Measurements from ENCODE around the gene TMEM121. TPM values are rescaled to one million over a fixed set of nuclear protein-coding genes. Genes with fewer than 3 reads are reported as not detected.
A peak's percentile ranks its signal among the peaks of the same experiment; 100 is the strongest.

Gene TMEM121
- total and polyA plus RNA-seq, 7 experiments from 2014 or later: 0.83 to 5.7 (median 3.7) TPM

GRCh38 chr14:105530285-105531087 lies 4.1 kb downstream of the TMEM121 start:
- Mint-ChIP-seq H3K4me1 (peaks cover 3 to 24% (median 16%) of the 10 kb centered on the region in 7 donors), H3K36me3 (no peaks in the 10 kb centered on the region), H3K4me3 (peak overlapping the region; percentile 18 to 89 (median 60)), H3K9me3 (peaks cover 0 to 1% (median 0%) of the 10 kb centered on the region in 11 donors), H3K27me3 (peaks cover 0 to 23% (median 0%) of the 10 kb centered on the region in 5 donors), H3K27ac (peak overlapping the region in 6 of 9 donors; percentile 28 to 81 (median 50))
- H3K27me3 ChIP-seq (ENCODE audit: control insufficient read depth in 2 of 2, insufficient read depth in 2 of 2, low read length in 2 of 2): peaks cover 0 to 4% of the 10 kb centered on the region in 2 donors
- H3K4me1 ChIP-seq (ENCODE audit: control insufficient read depth in 2 of 2, insufficient read depth in 2 of 2, low read length in 2 of 2): peaks cover 9 to 14% of the 10 kb centered on the region in 2 donors
- CTCF ChIA-PET: interaction anchor here (1.2 kb wide), 1 partner anchor 160 kb away, joined by 5 read pairs; no protein-coding TSS in a partner anchor
- POLR2A ChIA-PET: no interaction called here
- H3K36me3 ChIP-seq (ENCODE audit: control insufficient read depth in 2 of 3, insufficient read depth in 3 of 3, low read length in 3 of 3): no peaks in the 10 kb centered on the region
- ATAC-seq (no peak), DNase-seq (no peak)
- peak overlapping the region; percentile 20 for H3K4me3 ChIP-seq (ENCODE audit: low read length)
- H3K27ac ChIP-seq (ENCODE audit: low read depth, low read length): no peak overlapping the region
- H3K9me3 ChIP-seq (ENCODE audit: control insufficient read depth in 2 of 3, low read length in 3 of 3): no peaks in the 10 kb centered on the region
- intact Hi-C loops (cut with micrococcal nuclease): no loop called here

- CTCF ChIA-PET: interaction anchor here (1.3 kb wide), 1 partner anchor 160 kb away, joined by 4 read pairs; no protein-coding TSS in a partner anchor
- Mint-ChIP-seq H3K4me3 (peak overlapping the region in 5 of 10 donors; percentile 4 to 89 (median 45)), H3K4me1 (peaks cover 3 to 24% (median 13%) of the 10 kb centered on the region in 7 donors), H3K9me3 (peaks cover 0 to 1% (median 0%) of the 10 kb centered on the region in 11 donors), H3K36me3 (no peaks in the 10 kb centered on the region), H3K27ac (peak overlapping the region in 2 of 9 donors; percentile 2 to 28), H3K27me3 (peaks cover 0 to 23% (median 0%) of the 10 kb centered on the region in 5 donors)
- intact Hi-C loops (cut with micrococcal nuclease): no loop called here
- H3K27me3 ChIP-seq (ENCODE audit: control insufficient read depth in 2 of 2, insufficient read depth in 2 of 2, low read length in 2 of 2): peaks cover 0 to 4% of the 10 kb centered on the region in 2 donors
- no peak overlapping the region for H3K4me3 ChIP-seq (ENCODE audit: low read length)
- ATAC-seq: no peak
- no peak overlapping the region for H3K27ac ChIP-seq (ENCODE audit: low read depth, low read length)
- no peaks in the 10 kb centered on the region for H3K36me3 ChIP-seq (ENCODE audit: control insufficient read depth in 2 of 3, insufficient read depth in 3 of 3, low read length in 3 of 3)
- POLR2A ChIA-PET: no interaction called here
- no peak for DNase-seq
- H3K9me3 ChIP-seq (ENCODE audit: control insufficient read depth in 2 of 3, low read length in 3 of 3): no peaks in the 10 kb centered on the region
- H3K4me1 ChIP-seq (ENCODE audit: control insufficient read depth in 2 of 2, insufficient read depth in 2 of 2, low read length in 2 of 2): peaks cover 9 to 14% of the 10 kb centered on the region in 2 donors
Observed at GRCh38 chr14:105531088-105531893, 4.9 kb downstream of the TMEM121 start.

DNA sequence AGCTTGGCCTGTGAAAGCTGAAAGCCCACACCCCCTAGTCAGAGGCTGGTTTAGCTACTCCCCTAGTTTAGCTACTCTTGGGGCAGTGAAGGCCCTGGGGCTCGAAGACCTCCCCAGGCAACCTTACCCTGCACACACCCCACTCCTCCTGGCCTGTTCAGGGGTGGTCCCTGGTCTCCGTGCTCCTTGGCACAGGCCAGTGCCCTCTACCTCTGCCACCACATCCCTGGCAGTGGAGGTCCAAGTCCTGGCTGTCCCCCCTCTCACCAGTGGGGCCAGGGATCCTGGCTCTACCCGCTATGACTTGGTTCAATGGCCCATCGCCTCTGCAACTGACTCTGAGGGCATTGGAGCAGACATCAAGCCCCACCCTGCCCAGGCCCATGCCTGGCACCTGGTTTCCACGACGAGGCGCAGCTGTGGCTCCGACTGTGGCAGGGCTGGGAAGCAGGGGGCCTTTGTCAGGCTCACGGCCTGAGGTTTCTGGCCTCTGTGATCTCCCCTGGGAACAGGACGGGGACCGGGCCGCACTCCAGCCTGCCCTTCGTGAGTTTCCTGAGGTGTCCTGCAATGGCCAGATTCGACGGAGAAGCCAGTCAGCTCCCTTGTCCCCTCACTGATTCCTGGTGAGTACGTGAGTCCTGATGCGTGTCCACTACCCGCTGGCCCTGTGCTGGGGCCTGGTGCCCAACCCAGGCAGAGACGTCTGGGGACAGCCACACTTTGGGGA lies 5.7 kb downstream of the TMEM121 start:
- no peaks in the 10 kb centered on the region for H3K36me3 ChIP-seq (ENCODE audit: control insufficient read depth in 2 of 3, insufficient read depth in 3 of 3, low read length in 3 of 3)
- ChIA-PET CTCF (interaction anchor here (1.3 kb wide), 1 partner anchor 161 kb away, joined by 4 read pairs; no protein-coding TSS in a partner anchor), POLR2A (no interaction called here)
- peaks cover 0 to 28% (median 4%) of the 10 kb centered on the region in 5 donors for H3K27me3 Mint-ChIP-seq
- ATAC-seq: no peak
- H3K4me3 ChIP-seq (ENCODE audit: low read length): no peak overlapping the region
- peak overlapping the region in 2 of 10 donors; percentile 4 to 12 for H3K4me3 Mint-ChIP-seq
- peaks cover 9 to 14% of the 10 kb centered on the region in 2 donors for H3K4me1 ChIP-seq (ENCODE audit: control insufficient read depth in 2 of 2, insufficient read depth in 2 of 2, low read length in 2 of 2)
- peak overlapping the region in 2 of 9 donors; percentile 2 to 28 for H3K27ac Mint-ChIP-seq
- intact Hi-C loops (cut with micrococcal nuclease): no loop called here
- H3K27ac ChIP-seq (ENCODE audit: low read depth, low read length): no peak overlapping the region
- H3K9me3 ChIP-seq (ENCODE audit: control insufficient read depth in 2 of 3, low read length in 3 of 3): no peaks in the 10 kb centered on the region
- peaks cover 0 to 4% of the 10 kb centered on the region in 2 donors for H3K27me3 ChIP-seq (ENCODE audit: control insufficient read depth in 2 of 2, insufficient read depth in 2 of 2, low read length in 2 of 2)
- DNase-seq: no peak
- H3K4me1 Mint-ChIP-seq: peaks cover 3 to 23% (median 13%) of the 10 kb centered on the region in 7 donors
- no peaks in the 10 kb centered on the region for H3K36me3 Mint-ChIP-seq
- peaks cover 0 to 1% (median 0%) of the 10 kb centered on the region in 11 donors for H3K9me3 Mint-ChIP-seq

- intact Hi-C loops (cut with micrococcal nuclease): no loop called here
- no peak overlapping the region for H3K27ac ChIP-seq (ENCODE audit: low read depth, low read length)
- CTCF ChIA-PET: interaction anchor here (1.3 kb wide), 1 partner anchor 162 kb away, joined by 4 read pairs; no protein-coding TSS in a partner anchor
- no peak overlapping the region for H3K4me3 ChIP-seq (ENCODE audit: low read length)
- no peak for DNase-seq
- Mint-ChIP-seq H3K27me3 (peaks cover 0 to 21% (median 4%) of the 10 kb centered on the region in 5 donors), H3K36me3 (no peaks in the 10 kb centered on the region), H3K4me1 (peaks cover 3 to 16% (median 10%) of the 10 kb centered on the region in 7 donors), H3K4me3 (peak overlapping the region in 1 of 10 donors; percentile 12), H3K9me3 (peaks cover 0 to 1% (median 0%) of the 10 kb centered on the region in 11 donors), H3K27ac (peak overlapping the region in 1 of 9 donors; percentile 43)
- no peaks in the 10 kb centered on the region for H3K9me3 ChIP-seq (ENCODE audit: control insufficient read depth in 2 of 3, low read length in 3 of 3)
- H3K4me1 ChIP-seq (ENCODE audit: control insufficient read depth in 2 of 2, insufficient read depth in 2 of 2, low read length in 2 of 2): peaks cover 6 to 8% of the 10 kb centered on the region in 2 donors
- no peaks in the 10 kb centered on the region for H3K36me3 ChIP-seq (ENCODE audit: control insufficient read depth in 2 of 3, insufficient read depth in 3 of 3, low read length in 3 of 3)
- POLR2A ChIA-PET: no interaction called here
- ATAC-seq: no peak
- H3K27me3 ChIP-seq (ENCODE audit: control insufficient read depth in 2 of 2, insufficient read depth in 2 of 2, low read length in 2 of 2): peaks cover 0 to 3% of the 10 kb centered on the region in 2 donors
Observed at GRCh38 chr14:105532735-105533141, 6.4 kb downstream of the TMEM121 start.

GRCh38 chr14:105533391-105533790 lies 7.0 kb downstream of the TMEM121 start:
- ChIA-PET POLR2A (no interaction called here), CTCF (no interaction called here)
- intact Hi-C loops (cut with micrococcal nuclease): no loop called here
- no peak for ATAC-seq
- no peaks in the 10 kb centered on the region for H3K9me3 ChIP-seq (ENCODE audit: control insufficient read depth in 2 of 3, low read length in 3 of 3)
- peaks cover 3 to 20% (median 8%) of the 10 kb centered on the region in 7 donors for H3K4me1 Mint-ChIP-seq
- H3K9me3 Mint-ChIP-seq: peaks cover 0 to 1% (median 0%) of the 10 kb centered on the region in 11 donors
- no peaks in the 10 kb centered on the region for H3K36me3 Mint-ChIP-seq
- H3K27me3 Mint-ChIP-seq: peaks cover 0 to 24% (median 4%) of the 10 kb centered on the region in 5 donors
- no peaks in the 10 kb centered on the region for H3K36me3 ChIP-seq (ENCODE audit: control insufficient read depth in 2 of 3, insufficient read depth in 3 of 3, low read length in 3 of 3)
- H3K27ac Mint-ChIP-seq: no peak overlapping the region
- H3K4me1 ChIP-seq (ENCODE audit: control insufficient read depth in 2 of 2, insufficient read depth in 2 of 2, low read length in 2 of 2): peaks cover 3 to 10% of the 10 kb centered on the region in 2 donors
- no peak overlapping the region for H3K27ac ChIP-seq (ENCODE audit: low read depth, low read length)
- DNase-seq: no peak
- H3K27me3 ChIP-seq (ENCODE audit: control insufficient read depth in 2 of 2, insufficient read depth in 2 of 2, low read length in 2 of 2): no peaks in the 10 kb centered on the region
- H3K4me3 Mint-ChIP-seq: no peak overlapping the region
- no peak overlapping the region for H3K4me3 ChIP-seq (ENCODE audit: low read length)

Data from naive thymus-derived CD4-positive, alpha-beta T cell (primary cell).